HG02571 (cell line): ENCODE results near the gene MYH10.

Experiments
- ATAC-seq: cut with Tn5 transposase; IDR thresholded peaks from one replicate; pipeline ENCODE4 v1.9.1; 2021; ENCODE audit warnings: mild to moderate bottlenecking, moderate library complexity; ENCODE audit not compliant: unreplicated experiment

The MYH10 gene

DNA sequence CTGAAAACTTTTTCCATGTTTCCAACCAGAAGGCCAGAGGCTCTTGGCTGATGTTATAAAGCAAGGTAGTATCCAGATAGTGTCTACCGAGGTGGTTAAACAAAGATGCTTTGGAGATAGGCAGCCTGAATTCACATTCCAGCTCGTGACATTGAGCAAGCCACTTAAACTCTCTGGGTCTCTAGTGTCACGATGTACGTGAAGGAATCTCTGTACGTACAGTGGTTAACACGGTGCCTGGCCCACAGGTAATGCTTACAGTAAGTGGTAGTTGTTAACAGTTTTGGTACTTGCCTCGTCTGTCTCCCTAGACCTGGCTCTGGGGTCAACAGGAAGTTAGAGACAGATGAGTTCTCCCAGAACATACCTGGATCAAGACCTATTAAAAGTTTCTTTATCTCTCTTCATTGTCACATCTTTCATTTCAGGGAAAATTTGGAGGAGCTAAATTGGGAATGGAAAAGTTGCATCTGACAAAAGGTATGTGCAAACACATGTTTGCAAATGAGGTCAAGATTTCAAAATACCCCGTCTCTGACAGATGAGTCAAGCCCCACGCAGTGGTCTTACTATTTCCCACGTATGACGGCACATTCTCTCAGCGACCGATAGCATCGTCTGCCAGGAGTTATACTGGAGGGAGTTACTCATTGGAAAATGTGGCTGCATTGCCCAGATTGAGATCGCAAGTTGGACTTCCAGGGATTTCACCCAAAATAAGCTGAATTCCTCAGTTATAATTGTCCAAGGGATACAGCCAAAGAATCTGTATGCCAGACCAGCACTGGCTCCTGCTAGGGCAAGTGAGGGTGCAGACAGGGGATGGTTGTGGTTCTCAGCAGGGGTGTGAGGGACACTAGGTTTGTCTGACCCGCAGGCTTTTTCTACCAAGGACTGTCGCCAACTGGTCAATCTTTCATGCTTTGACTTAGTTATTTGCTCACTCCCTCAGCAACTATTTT, 18.9 kb upstream of the MYH10 start:
- no peak for ATAC-seq

DNA sequence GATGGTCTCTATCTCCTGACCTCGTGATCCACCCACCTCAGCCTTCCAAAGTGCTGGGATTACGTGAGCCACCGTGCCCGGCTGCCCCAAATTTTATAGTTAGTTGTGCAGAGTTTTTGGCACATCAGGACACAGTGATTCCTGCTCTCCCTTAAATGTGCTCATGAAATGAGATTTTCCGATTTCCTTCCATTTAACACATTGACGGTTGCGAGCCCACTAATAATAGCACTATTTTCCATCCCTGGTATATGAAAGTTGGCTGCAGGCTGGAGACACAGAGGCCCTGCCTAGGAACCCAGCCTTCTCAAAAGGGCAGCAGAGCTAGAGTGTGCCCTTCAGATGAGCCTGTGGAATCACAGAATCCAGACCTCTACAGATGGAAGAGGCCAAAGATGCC, 17.4 kb upstream of the MYH10 start:
- ATAC-seq: no peak

DNA sequence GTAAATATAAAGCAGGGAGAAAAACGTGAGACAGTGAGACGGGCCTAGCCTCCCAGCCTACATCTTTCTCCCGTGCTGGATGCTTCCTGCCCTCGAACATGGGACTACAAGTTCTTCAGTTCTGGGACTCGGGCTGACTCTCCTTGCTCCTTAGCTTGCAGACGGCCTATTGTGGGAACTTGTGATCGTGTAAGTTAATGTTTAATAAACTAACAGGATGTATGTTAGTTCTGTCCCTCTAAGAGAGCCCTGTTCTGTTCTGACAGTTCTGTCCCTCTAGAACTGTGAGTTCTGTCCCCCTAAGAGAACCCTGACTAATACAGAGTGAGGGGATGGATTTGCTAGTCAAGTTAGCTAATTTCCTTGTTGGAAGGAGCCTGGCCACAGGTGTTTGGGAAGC, 16.7 kb upstream of the MYH10 start:
- no peak for ATAC-seq

DNA sequence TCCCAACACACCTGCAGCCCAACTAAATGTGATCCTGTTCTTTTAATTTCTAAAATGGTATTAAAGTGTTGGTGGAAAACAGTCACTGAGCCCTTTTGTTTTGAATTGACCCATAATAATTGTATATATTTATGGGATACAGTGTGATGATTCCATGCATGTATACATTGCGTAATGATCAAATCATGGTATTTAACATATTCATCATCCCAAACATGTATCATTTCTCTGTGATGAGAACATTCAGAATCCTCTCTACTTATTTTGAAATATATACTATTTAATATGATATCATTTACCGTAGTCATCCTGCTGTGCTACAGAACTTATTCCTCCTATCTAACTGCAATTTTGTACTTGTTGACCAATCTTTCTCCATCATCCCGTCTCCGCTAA, 14.0 kb upstream of the MYH10 start:
- ATAC-seq: no peak

GRCh38 chr17:8643855-8644506, 13.5 kb upstream of the MYH10 start:
- no peak for ATAC-seq

DNA sequence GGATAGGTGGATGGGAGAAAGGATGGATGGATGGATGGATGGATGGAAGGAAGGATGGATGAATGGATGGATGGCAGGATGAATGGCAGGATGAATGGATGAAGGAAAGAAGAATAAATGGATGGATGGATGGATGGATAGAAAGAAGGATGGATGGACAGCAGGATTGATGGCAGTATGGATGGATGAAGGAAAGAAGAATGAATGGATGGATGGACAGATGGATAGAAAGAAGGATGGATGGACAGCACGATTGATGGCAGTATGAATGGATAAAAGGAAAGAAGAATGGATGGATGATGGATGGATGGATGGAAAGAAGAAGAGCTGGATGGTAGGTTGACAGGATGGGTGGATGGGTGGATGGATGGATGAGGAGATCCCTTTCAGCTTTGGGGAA, 9.2 kb upstream of the MYH10 start:
- no peak for ATAC-seq

GRCh38 chr17:8632061-8632460, 1.5 kb upstream of the MYH10 start:
- no peak for ATAC-seq

- no peak for ATAC-seq
Observed at GRCh38 chr17:8631554-8631877, 991 bp upstream of the MYH10 start.

DNA sequence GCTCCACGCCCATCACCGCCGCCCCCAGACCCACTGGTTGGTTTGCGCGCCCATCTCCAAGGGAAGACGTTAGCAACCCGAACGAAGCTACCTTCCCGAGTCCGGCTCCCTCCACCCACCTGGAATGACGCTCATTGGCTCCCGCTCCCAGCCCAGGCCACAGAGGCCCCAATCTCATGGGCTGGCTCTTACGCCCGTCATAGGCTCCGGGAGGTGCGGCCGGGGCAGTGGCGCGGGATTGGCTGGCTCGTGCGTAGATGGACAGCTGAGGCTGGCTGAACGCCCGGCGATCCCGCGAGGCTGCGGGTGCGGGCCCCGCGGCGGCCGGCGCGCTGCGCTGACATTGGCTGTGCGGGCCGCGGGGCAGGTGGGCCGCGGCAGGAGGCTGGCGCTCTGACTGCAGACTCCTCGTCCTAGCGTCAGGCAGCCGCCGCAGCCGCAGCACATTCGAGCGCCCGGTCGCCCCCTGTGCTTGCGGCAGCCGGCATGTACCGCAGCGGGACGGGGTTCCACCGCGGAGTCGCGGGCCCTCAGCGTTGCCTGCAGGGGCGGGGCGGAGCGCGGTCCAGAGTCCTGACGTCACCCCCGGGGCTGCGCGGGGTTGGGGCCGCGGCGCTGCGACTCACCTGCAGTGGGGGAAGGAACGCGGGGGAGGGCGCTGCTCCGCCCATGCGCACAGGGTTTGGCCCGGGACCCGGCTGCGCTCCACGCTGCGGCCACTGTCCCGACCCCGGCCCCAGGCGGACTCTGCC, 453 bp upstream of the MYH10 start:
- ATAC-seq: peak; percentile 96

DNA sequence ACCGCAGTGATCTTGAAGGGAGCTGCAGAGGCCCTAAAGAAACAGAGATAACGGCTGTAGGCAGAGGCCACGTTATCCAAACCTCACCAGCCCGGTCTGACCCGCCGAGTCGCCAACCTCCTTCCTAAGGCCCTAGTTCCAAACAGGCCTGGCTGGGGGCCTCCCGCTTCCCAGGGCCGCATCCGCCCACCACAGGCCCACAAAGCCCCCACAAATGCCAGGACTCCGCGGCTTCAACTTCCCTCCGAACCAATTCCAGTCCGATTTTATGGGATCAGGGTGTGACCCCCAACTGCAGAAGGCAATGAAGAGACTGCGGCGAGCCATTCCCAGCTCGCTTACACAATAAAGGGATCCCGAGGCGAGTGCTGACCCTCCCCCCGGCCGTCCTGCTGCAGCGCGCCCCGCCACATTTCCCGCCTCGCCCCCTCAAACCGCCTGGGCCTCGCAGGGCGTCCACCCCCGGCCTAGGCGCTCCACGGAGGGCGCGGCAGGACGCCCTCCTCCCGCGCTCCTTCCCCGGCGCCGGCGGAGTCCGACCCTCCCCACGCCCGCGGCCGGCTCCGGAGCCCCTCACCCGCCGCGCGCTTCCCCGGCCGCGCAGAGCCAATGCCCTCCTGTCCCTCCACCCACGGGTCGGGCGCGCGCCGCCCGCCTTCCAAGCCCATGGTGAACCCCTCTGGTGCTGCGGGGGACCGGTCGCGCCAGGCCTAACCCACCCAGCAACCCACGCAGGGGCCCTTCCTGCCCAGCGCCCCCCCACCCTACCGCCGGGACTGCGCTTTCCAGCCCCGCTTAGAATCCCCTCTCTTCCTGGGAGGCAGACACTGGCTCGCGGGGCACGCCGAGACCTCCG, 926 bp downstream of the MYH10 start:
- no peak for ATAC-seq

- ATAC-seq: no peak
Observed at GRCh38 chr17:8628609-8629169, 1.8 kb downstream of the MYH10 start.

GRCh38 chr17:8628172-8628571, 2.4 kb downstream of the MYH10 start:
- ATAC-seq: no peak

- no peak for ATAC-seq
Observed at GRCh38 chr17:8623591-8623990, 6.9 kb downstream of the MYH10 start.

- ATAC-seq: no peak
Observed at GRCh38 chr17:8622191-8622590, 8.3 kb downstream of the MYH10 start.

- no peak for ATAC-seq
Observed at GRCh38 chr17:8621585-8621984, 8.9 kb downstream of the MYH10 start.

GRCh38 chr17:8619294-8619693, 11.2 kb downstream of the MYH10 start:
- ATAC-seq: no peak

GRCh38 chr17:8618825-8619224, 11.7 kb downstream of the MYH10 start:
- no peak for ATAC-seq

- ATAC-seq: no peak
Observed at GRCh38 chr17:8614988-8615387, 15.5 kb downstream of the MYH10 start.

DNA sequence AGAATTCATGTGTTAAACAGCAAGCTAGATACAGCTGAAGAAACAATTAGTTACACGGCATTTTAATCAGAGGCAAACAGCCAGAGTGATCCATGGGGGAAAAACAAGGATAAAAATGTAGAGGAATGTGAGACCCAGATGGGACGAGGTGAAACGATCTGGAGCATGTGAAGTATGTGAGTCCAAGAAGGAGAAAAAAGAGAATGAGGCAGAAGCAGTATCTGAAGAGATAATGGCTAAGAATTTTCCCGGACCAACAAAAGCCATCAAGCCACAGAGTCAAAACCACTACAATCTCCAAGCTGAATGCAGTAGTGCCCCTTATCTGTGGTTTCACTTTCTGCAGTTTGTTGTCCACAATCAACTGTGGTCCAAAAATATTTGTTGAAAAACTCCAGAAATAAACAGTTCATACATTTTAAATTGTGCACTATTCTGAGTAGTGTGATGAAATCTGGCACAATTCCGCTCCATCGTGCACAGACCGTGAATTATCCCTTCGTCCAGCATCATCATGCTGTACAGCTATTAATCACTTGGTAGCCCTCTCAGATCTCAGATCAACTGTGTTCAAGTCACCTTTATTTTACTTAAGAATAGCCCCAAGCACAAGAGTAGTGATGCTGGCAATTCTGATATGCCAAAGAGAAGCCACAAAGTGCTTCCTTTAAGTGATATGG, 18.8 kb downstream of the MYH10 start:
- no peak for ATAC-seq

GRCh38 chr17:8611137-8611536, 19.4 kb downstream of the MYH10 start:
- no peak for ATAC-seq
